ENCODE data around the gene TWF2.
A peak's percentile ranks its signal among the peaks of the same experiment; 100 is the strongest.

The TWF2 gene

GRCh38 chr3:52256622-52257021 is 17.7 kb upstream of the TWF2 start:
- no peak overlapping the region for H3K9ac ChIP-seq (ENCODE audit: low read length)
- H3K27ac ChIP-seq (ENCODE audit: low read depth, low read length): no peak overlapping the region
- H3K4me3 ChIP-seq (ENCODE audit: low read depth in 1 of 2, low read length in 2 of 2): no peak overlapping the region
- peaks cover 79% of the 10 kb centered on the region for H3K36me3 ChIP-seq (ENCODE audit: insufficient read depth, low read length)
- H3K4me1 ChIP-seq (ENCODE audit: insufficient read depth, low read length): peaks cover 13% of the 10 kb centered on the region
- no peaks in the 10 kb centered on the region for H3K27me3 ChIP-seq (ENCODE audit: control insufficient read depth in 1 of 2, insufficient read depth in 2 of 2, low read length in 2 of 2)
- no peaks in the 10 kb centered on the region for H3K9me3 ChIP-seq (ENCODE audit: low read length)

GRCh38 chr3:52256159-52256558 is 17.2 kb upstream of the TWF2 start:
- no peaks in the 10 kb centered on the region for H3K9me3 ChIP-seq (ENCODE audit: low read length)
- no peak overlapping the region for H3K9ac ChIP-seq (ENCODE audit: low read length)
- no peak overlapping the region for H3K27ac ChIP-seq (ENCODE audit: low read depth, low read length)
- H3K4me3 ChIP-seq (ENCODE audit: low read depth in 1 of 2, low read length in 2 of 2): no peak overlapping the region
- H3K27me3 ChIP-seq (ENCODE audit: control insufficient read depth in 1 of 2, insufficient read depth in 2 of 2, low read length in 2 of 2): no peaks in the 10 kb centered on the region
- H3K36me3 ChIP-seq (ENCODE audit: insufficient read depth, low read length): peaks cover 80% of the 10 kb centered on the region
- H3K4me1 ChIP-seq (ENCODE audit: insufficient read depth, low read length): peaks cover 13% of the 10 kb centered on the region

GRCh38 chr3:52254608-52255007 is 15.7 kb upstream of the TWF2 start:
- no peak overlapping the region for H3K4me3 ChIP-seq (ENCODE audit: low read depth in 1 of 2, low read length in 2 of 2)
- peaks cover 72% of the 10 kb centered on the region for H3K36me3 ChIP-seq (ENCODE audit: insufficient read depth, low read length)
- H3K9me3 ChIP-seq (ENCODE audit: low read length): no peaks in the 10 kb centered on the region
- no peak overlapping the region for H3K27ac ChIP-seq (ENCODE audit: low read depth, low read length)
- no peaks in the 10 kb centered on the region for H3K27me3 ChIP-seq (ENCODE audit: control insufficient read depth in 1 of 2, insufficient read depth in 2 of 2, low read length in 2 of 2)
- H3K4me1 ChIP-seq (ENCODE audit: insufficient read depth, low read length): peaks cover 13% of the 10 kb centered on the region
- no peak overlapping the region for H3K9ac ChIP-seq (ENCODE audit: low read length)

- Histone ChIP-seq H3K9ac (ENCODE audit: low read length) (no peak overlapping the region), H3K36me3 (ENCODE audit: insufficient read depth, low read length) (peaks cover 72% of the 10 kb centered on the region), H3K4me1 (ENCODE audit: insufficient read depth, low read length) (peaks cover 13% of the 10 kb centered on the region), H3K27me3 (ENCODE audit: control insufficient read depth in 1 of 2, insufficient read depth in 2 of 2, low read length in 2 of 2) (no peaks in the 10 kb centered on the region), H3K4me3 (ENCODE audit: low read depth in 1 of 2, low read length in 2 of 2) (no peak overlapping the region), H3K9me3 (ENCODE audit: low read length) (no peaks in the 10 kb centered on the region), H3K27ac (ENCODE audit: low read depth, low read length) (no peak overlapping the region)
These were observed 14.7 kb upstream of the TWF2 start for GRCh38 chr3:52253314-52254304.

- H3K36me3 ChIP-seq (ENCODE audit: insufficient read depth, low read length): peaks cover 42% of the 10 kb centered on the region
These were observed 11.2 kb upstream of the TWF2 start for GRCh38 chr3:52250122-52250521.

GRCh38 chr3:52249683-52250082 is 10.7 kb upstream of the TWF2 start:
- Histone ChIP-seq H3K4me3 (ENCODE audit: low read depth in 1 of 2, low read length in 2 of 2) (no peak overlapping the region), H3K27ac (ENCODE audit: low read depth, low read length) (no peak overlapping the region), H3K9ac (ENCODE audit: low read length) (no peak overlapping the region), H3K36me3 (ENCODE audit: insufficient read depth, low read length) (peaks cover 42% of the 10 kb centered on the region), H3K4me1 (ENCODE audit: insufficient read depth, low read length) (peaks cover 30% of the 10 kb centered on the region), H3K27me3 (ENCODE audit: control insufficient read depth in 1 of 2, insufficient read depth in 2 of 2, low read length in 2 of 2) (no peaks in the 10 kb centered on the region), H3K9me3 (ENCODE audit: low read length) (no peaks in the 10 kb centered on the region)

More at GRCh38 chr3:52250122-52250521, 11.2 kb upstream of the TWF2 start:
- peaks cover 25% of the 10 kb centered on the region for H3K4me1 ChIP-seq (ENCODE audit: insufficient read depth, low read length)
- H3K27me3 ChIP-seq (ENCODE audit: control insufficient read depth in 1 of 2, insufficient read depth in 2 of 2, low read length in 2 of 2): no peaks in the 10 kb centered on the region
- no peak overlapping the region for H3K27ac ChIP-seq (ENCODE audit: low read depth, low read length)
- no peak overlapping the region for H3K4me3 ChIP-seq (ENCODE audit: low read depth in 1 of 2, low read length in 2 of 2)
- no peaks in the 10 kb centered on the region for H3K9me3 ChIP-seq (ENCODE audit: low read length)
- H3K9ac ChIP-seq (ENCODE audit: low read length): no peak overlapping the region

GRCh38 chr3:52248816-52249547 is 10.0 kb upstream of the TWF2 start:
- Histone ChIP-seq H3K4me1 (ENCODE audit: insufficient read depth, low read length) (peaks cover 24% of the 10 kb centered on the region), H3K9me3 (ENCODE audit: low read length) (no peaks in the 10 kb centered on the region), H3K9ac (ENCODE audit: low read length) (no peak overlapping the region), H3K36me3 (ENCODE audit: insufficient read depth, low read length) (peaks cover 41% of the 10 kb centered on the region), H3K4me3 (ENCODE audit: low read depth in 1 of 2, low read length in 2 of 2) (no peak overlapping the region), H3K27me3 (ENCODE audit: control insufficient read depth in 1 of 2, insufficient read depth in 2 of 2, low read length in 2 of 2) (no peaks in the 10 kb centered on the region), H3K27ac (ENCODE audit: low read depth, low read length) (no peak overlapping the region)

GRCh38 chr3:52248165-52248541 is 9.2 kb upstream of the TWF2 start:
- no peaks in the 10 kb centered on the region for H3K9me3 ChIP-seq (ENCODE audit: low read length)
- no peaks in the 10 kb centered on the region for H3K27me3 ChIP-seq (ENCODE audit: control insufficient read depth in 1 of 2, insufficient read depth in 2 of 2, low read length in 2 of 2)
- H3K4me1 ChIP-seq (ENCODE audit: insufficient read depth, low read length): peaks cover 17% of the 10 kb centered on the region
- H3K27ac ChIP-seq (ENCODE audit: low read depth, low read length): no peak overlapping the region
- H3K4me3 ChIP-seq (ENCODE audit: low read depth in 1 of 2, low read length in 2 of 2): no peak overlapping the region
- peaks cover 33% of the 10 kb centered on the region for H3K36me3 ChIP-seq (ENCODE audit: insufficient read depth, low read length)
- no peak overlapping the region for H3K9ac ChIP-seq (ENCODE audit: low read length)

- Histone ChIP-seq H3K9ac (ENCODE audit: low read length) (no peak overlapping the region), H3K9me3 (ENCODE audit: low read length) (no peaks in the 10 kb centered on the region), H3K4me1 (ENCODE audit: insufficient read depth, low read length) (peaks cover 17% of the 10 kb centered on the region), H3K36me3 (ENCODE audit: insufficient read depth, low read length) (peaks cover 31% of the 10 kb centered on the region), H3K27me3 (ENCODE audit: control insufficient read depth in 1 of 2, insufficient read depth in 2 of 2, low read length in 2 of 2) (no peaks in the 10 kb centered on the region), H3K27ac (ENCODE audit: low read depth, low read length) (no peak overlapping the region), H3K4me3 (ENCODE audit: low read depth in 1 of 2, low read length in 2 of 2) (no peak overlapping the region)
These were observed 8.6 kb upstream of the TWF2 start for GRCh38 chr3:52247409-52248164.

GRCh38 chr3:52246728-52247408 is 7.9 kb upstream of the TWF2 start:
- no peaks in the 10 kb centered on the region for H3K27me3 ChIP-seq (ENCODE audit: control insufficient read depth in 1 of 2, insufficient read depth in 2 of 2, low read length in 2 of 2)
- H3K9me3 ChIP-seq (ENCODE audit: low read length): no peaks in the 10 kb centered on the region
- H3K36me3 ChIP-seq (ENCODE audit: insufficient read depth, low read length): peaks cover 30% of the 10 kb centered on the region
- H3K4me1 ChIP-seq (ENCODE audit: insufficient read depth, low read length): peaks cover 17% of the 10 kb centered on the region
- H3K27ac ChIP-seq (ENCODE audit: low read depth, low read length): peak overlapping the region; percentile 92
- peak overlapping the region; percentile 9 to 76 for H3K4me3 ChIP-seq (ENCODE audit: low read depth in 1 of 2, low read length in 2 of 2)
- no peak overlapping the region for H3K9ac ChIP-seq (ENCODE audit: low read length)

GRCh38 chr3:52246264-52246620 is 7.3 kb upstream of the TWF2 start:
- no peaks in the 10 kb centered on the region for H3K9me3 ChIP-seq (ENCODE audit: low read length)
- H3K27me3 ChIP-seq (ENCODE audit: control insufficient read depth in 1 of 2, insufficient read depth in 2 of 2, low read length in 2 of 2): no peaks in the 10 kb centered on the region
- H3K27ac ChIP-seq (ENCODE audit: low read depth, low read length): peak overlapping the region; percentile 92
- H3K4me1 ChIP-seq (ENCODE audit: insufficient read depth, low read length): peaks cover 17% of the 10 kb centered on the region
- H3K36me3 ChIP-seq (ENCODE audit: insufficient read depth, low read length): peaks cover 23% of the 10 kb centered on the region
- peak overlapping the region; percentile 9 to 76 for H3K4me3 ChIP-seq (ENCODE audit: low read depth in 1 of 2, low read length in 2 of 2)
- H3K9ac ChIP-seq (ENCODE audit: low read length): peak overlapping the region; percentile 79
